PC-3 (cell line): ENCODE results near the gene MACROD2.

Experiments used
- EZH2 ChIP-seq: fragments of 300-600 bp; sonication (generic); IDR thresholded peaks from one replicate; pipeline ENCODE4 v1.6.1; 2017; ENCODE audit warnings: antibody characterized with exemption, mild to moderate bottlenecking, low read length; ENCODE audit not compliant: unreplicated experiment
- EZH2phosphoT487 ChIP-seq: fragments of 300-600 bp; sonication (generic); IDR thresholded peaks from 2 replicates; pipeline ENCODE4 v1.6.1; 2018; ENCODE audit warnings: mild to moderate bottlenecking, antibody characterized with exemption, low read length, borderline replicate concordance
- TF ChIP-seq, protein P1 (sequence below): fragments of 300-600 bp; sonication (generic); conservative IDR thresholded peaks from 2 replicates; pipeline ENCODE4 v1.5.1; 2017; ENCODE audit warnings: antibody characterized with exemption, low read depth, mild to moderate bottlenecking, low read length

DNA sequence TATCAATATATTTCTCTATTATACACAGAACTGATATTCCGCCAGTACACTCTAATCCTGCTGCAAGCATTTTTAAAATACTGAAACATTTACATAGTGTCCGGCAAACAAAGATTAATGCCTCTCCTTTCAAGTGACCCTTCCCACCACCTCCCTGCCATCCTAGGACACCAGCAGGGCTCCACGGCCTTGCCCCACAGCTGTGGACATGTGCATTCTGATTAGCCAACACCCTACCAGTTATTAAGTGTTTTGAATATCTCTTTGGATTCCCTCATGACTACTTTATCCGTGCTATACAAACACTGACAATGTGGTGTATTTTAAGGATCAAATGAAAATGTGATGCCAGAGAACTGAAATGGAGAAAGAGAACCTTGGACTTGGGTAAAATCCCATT lies 1962.8 kb downstream of the MACROD2 start:
- TF ChIP-seq, protein P1, sequence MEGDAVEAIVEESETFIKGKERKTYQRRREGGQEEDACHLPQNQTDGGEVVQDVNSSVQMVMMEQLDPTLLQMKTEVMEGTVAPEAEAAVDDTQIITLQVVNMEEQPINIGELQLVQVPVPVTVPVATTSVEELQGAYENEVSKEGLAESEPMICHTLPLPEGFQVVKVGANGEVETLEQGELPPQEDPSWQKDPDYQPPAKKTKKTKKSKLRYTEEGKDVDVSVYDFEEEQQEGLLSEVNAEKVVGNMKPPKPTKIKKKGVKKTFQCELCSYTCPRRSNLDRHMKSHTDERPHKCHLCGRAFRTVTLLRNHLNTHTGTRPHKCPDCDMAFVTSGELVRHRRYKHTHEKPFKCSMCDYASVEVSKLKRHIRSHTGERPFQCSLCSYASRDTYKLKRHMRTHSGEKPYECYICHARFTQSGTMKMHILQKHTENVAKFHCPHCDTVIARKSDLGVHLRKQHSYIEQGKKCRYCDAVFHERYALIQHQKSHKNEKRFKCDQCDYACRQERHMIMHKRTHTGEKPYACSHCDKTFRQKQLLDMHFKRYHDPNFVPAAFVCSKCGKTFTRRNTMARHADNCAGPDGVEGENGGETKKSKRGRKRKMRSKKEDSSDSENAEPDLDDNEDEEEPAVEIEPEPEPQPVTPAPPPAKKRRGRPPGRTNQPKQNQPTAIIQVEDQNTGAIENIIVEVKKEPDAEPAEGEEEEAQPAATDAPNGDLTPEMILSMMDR: no peak
- TF ChIP-seq EZH2phosphoT487 (no peak), EZH2 (no peak)
